Activated naive CD8-positive, alpha-beta T cell treated with anti-CD3 and anti-CD28 coated beads, Interleukin-2, amount 50 U/mL, for 16 hours (primary cell): Measurements from ENCODE around the gene IFNW1.

ENCODE experiments used
- DNase-seq: peaks from one replicate; pipeline ENCODE4 v3.0.0-alpha.2; 2020; ENCODE audit warnings: low read depth, low spot score

IFNW1 gene

GRCh38 chr9:21110708-21111576 lies 30.7 kb downstream of the IFNW1 start:
- no peak for DNase-seq

- no peak for DNase-seq
Observed at GRCh38 chr9:21104787-21105186, 36.8 kb downstream of the IFNW1 start.

- DNase-seq: no peak
Observed at GRCh38 chr9:21102305-21102704, 39.3 kb downstream of the IFNW1 start.

GRCh38 chr9:21097817-21098216 lies 43.8 kb downstream of the IFNW1 start:
- DNase-seq: no peak

- DNase-seq: no peak
Observed at GRCh38 chr9:21096901-21097255, 44.8 kb downstream of the IFNW1 start.

GRCh38 chr9:21096172-21096900 lies 45.3 kb downstream of the IFNW1 start:
- DNase-seq: no peak

GRCh38 chr9:21095561-21095960 lies 46.1 kb downstream of the IFNW1 start:
- DNase-seq: no peak
